ENCODE results near the gene NDUFB4.

- TF ChIP-seq POLR2A (IDR thresholded peaks at IDR 0.05) (no peak), CTCF (IDR thresholded peaks at IDR 0.05) (no peak)
Measured at GRCh38 chr3:120614765-120615164, 18.6 kb downstream of the NDUFB4 start.
